Tibial artery (tissue), 4 donors: ENCODE results near the gene TMEM106A.
"Not testable (repeated sequence)": the region's sequence is repeated elsewhere in the genome, so short reads cannot be mapped to it uniquely, and the experiment has no call there.

ENCODE experiments used
- DNase-seq, 2 donors: peaks; one replicate each; pipeline ENCODE4 v3.0.0-alpha.2; 2019
- H3K27ac ChIP-seq, 2 donors: fragments of 200-600 bp; sonication (generic) in 1 of 2; 1 replicate in 1 of 2; 2 replicates in 1 of 2; pipeline ENCODE4 v1.5.1; 2018 to 2019; ENCODE audit warnings: mild to moderate bottlenecking in 1 of 2
- H3K27me3 ChIP-seq, 2 donors: fragments of 200-600 bp; sonication (generic) in 1 of 2; one replicate each; pipeline versions ENCODE4 v1.5.1 to v1.6.0; 2016 to 2019
- H3K36me3 ChIP-seq, 3 donors: fragments of 200-600 bp; sonication (generic) in 2 of 3; one replicate each; pipeline ENCODE4 v1.5.1; 2016 to 2019; ENCODE audit warnings: mild to moderate bottlenecking in 2 of 3
- H3K4me1 ChIP-seq, 4 donors: fragments of 200-600 bp; sonication (generic) in 2 of 4; 1 replicate in 3 of 4; 2 replicates in 1 of 4; pipeline ENCODE4 v1.5.1; 2016 to 2019
- H3K4me3 ChIP-seq, 2 donors: fragments of 200-600 bp; sonication (generic) in 1 of 2; 1 replicate in 1 of 2; 2 replicates in 1 of 2; pipeline ENCODE4 v1.5.1; 2018 to 2019; ENCODE audit warnings: mild to moderate bottlenecking in 2 of 2
- H3K9me3 ChIP-seq, 3 donors: fragments of 200-600 bp; sonication (generic) in 1 of 3; one replicate each; pipeline ENCODE4 v1.5.1; 2016 to 2019
- intact Hi-C: fragments of 100-400 bp; cut with DNase I; formaldehyde crosslinking; loops from one replicate; pipeline ENCODE4 v1.15.0; 2023; ENCODE audit warnings: low total_unique reads
- TF ChIP-seq, protein P1 (sequence below), 2 experiments: fragments of 200-600 bp in 1 of 2; fragments of 450-650 bp in 1 of 2; IDR thresholded peaks; one replicate each; pipeline ENCODE4 v1.5.1; 2017 to 2019; ENCODE audit warnings: antibody characterized with exemption in 2 of 2, mild to moderate bottlenecking in 1 of 2, moderate library complexity in 1 of 2

TMEM106A gene

DNA sequence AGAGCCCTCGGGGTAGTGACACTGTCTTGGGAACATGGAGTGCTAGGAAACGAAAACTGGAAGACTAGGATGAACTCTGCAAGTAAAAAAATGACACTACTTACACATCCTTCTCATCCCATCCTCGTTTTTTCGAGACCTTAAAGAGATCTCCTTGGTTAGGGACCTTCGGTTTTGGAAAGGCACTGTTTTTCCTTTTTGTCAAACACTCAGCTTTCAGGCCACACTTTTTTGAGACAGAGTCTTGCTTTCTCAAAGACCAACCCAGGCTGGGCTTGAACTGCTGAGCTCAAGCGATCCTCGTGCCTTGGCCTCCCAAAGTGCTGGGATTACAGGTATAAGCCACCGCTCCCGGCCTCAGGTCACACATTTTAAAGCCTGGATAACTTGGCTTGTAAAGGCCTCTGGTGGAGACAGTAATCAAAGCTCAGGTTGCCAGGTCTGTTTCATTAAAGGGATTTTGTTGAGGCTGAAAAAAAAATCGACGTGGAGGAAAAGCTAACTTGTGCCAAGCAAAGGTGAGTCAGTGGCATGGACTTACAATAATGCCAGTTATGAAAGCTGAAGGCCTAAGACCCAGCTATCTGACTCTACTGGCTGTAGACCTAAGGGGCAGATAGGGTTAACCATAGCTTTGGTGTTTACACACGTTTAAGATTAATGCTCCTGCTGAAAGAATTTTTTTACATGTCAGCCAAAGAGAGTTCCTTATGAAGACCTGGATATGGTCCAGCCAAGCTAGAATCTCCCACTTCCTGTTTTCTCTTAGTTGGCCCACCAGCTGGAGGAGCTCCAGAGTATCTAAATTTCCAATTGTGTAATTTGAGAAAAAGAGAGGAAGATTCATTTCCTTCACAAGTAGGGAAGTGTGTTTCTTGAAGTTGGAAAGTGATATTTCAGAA is 39.8 kb upstream of the TMEM106A start:
- H3K36me3 ChIP-seq: peaks cover 0 to 7% (median 6%) of the 10 kb centered on the region in 3 donors
- intact Hi-C loops: no loop called here
- DNase-seq: peak in 1 of 2 donors; percentile 61
- no peaks in the 10 kb centered on the region for H3K27me3 ChIP-seq
- peak overlapping the region; percentile 85 to 86 for H3K4me3 ChIP-seq
- TF ChIP-seq, protein P1, sequence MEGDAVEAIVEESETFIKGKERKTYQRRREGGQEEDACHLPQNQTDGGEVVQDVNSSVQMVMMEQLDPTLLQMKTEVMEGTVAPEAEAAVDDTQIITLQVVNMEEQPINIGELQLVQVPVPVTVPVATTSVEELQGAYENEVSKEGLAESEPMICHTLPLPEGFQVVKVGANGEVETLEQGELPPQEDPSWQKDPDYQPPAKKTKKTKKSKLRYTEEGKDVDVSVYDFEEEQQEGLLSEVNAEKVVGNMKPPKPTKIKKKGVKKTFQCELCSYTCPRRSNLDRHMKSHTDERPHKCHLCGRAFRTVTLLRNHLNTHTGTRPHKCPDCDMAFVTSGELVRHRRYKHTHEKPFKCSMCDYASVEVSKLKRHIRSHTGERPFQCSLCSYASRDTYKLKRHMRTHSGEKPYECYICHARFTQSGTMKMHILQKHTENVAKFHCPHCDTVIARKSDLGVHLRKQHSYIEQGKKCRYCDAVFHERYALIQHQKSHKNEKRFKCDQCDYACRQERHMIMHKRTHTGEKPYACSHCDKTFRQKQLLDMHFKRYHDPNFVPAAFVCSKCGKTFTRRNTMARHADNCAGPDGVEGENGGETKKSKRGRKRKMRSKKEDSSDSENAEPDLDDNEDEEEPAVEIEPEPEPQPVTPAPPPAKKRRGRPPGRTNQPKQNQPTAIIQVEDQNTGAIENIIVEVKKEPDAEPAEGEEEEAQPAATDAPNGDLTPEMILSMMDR (IDR thresholded peaks at IDR 0.05): peak in 1 of 2 experiments; percentile 13
- H3K4me1 ChIP-seq: peaks cover 11 to 66% (median 53%) of the 10 kb centered on the region in 4 donors
- peak overlapping the region; percentile 96 to 98 for H3K27ac ChIP-seq
- no peaks in the 10 kb centered on the region for H3K9me3 ChIP-seq

DNA sequence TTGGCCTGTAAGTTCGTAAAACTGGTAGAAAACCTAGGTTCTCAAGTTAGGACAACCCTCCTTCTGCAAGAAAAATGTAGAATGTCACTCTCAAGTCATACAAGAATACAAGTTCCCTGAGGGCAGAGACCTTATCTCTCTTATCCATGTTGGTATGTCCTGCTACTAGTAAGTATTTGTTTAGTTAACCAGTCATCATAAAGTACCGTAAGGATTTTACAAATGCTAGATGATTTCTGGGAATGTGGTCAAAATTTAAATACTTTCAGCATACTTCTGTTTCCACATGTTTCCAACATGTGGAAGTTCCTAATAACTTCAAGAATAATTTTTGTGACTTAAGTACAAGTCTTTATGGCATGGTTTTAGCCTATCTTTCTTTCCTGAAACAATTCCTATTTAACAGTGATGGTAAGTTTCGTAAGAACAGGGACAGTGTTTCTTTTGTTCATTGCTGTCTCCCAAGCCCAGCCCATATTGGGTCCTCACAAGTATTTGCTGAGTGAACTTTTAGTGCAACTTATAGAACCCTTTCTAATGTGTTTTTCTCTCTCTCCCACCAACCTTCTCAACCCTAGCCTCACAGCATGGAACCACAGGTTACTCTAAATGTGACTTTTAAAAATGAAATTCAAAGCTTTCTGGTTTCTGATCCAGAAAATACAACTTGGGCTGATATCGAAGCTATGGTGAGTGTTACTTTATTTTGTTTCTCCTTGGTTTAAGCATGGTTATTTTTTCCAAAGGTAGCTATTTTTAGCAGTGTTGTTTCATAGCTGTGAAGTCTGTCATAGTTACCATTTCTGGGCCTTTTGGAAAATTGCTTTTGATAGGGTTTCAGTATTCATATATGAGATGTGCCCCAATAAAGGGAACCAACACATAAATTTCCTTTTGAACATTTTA is 36.2 kb upstream of the TMEM106A start:
- no peaks in the 10 kb centered on the region for H3K9me3 ChIP-seq
- H3K4me1 ChIP-seq: peaks cover 11 to 76% (median 49%) of the 10 kb centered on the region in 4 donors
- H3K36me3 ChIP-seq: peaks cover 26 to 36% (median 34%) of the 10 kb centered on the region in 3 donors
- DNase-seq: no peak
- no peaks in the 10 kb centered on the region for H3K27me3 ChIP-seq
- intact Hi-C loops: no loop called here
- H3K27ac ChIP-seq: peak overlapping the region; percentile 63 to 98
- H3K4me3 ChIP-seq: peak overlapping the region in 1 of 2 donors; percentile 4
- TF ChIP-seq, protein P1 (IDR thresholded peaks at IDR 0.05): no peak

DNA sequence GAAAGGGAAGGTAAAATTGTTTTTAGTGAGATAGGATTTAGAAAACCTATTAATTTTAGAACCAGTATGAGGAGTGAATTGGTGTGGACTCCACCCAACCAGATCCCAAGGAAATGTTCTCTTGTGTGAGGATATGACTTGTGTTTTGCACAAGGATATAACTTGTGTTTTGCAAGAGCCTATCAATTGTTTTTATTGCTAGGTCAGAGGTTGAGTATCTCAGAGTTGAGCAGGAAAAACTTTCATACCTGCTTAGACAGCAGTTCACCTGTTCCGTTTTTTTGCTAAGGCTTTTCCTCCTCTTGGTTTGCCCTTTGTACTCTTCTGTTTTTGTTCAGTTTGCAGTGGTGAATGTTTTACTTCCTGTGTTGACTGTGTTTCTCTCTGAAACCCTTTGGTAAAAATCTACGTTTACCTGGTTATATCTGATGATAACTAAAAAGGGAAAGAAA is 35.5 kb upstream of the TMEM106A start:
- H3K36me3 ChIP-seq: peaks cover 31 to 41% (median 40%) of the 10 kb centered on the region in 3 donors
- H3K9me3 ChIP-seq: no peaks in the 10 kb centered on the region
- peak overlapping the region; percentile 63 to 98 for H3K27ac ChIP-seq
- no peak overlapping the region for H3K4me3 ChIP-seq
- intact Hi-C loops: no loop called here
- DNase-seq: no peak
- H3K27me3 ChIP-seq: no peaks in the 10 kb centered on the region
- peaks cover 11 to 76% (median 49%) of the 10 kb centered on the region in 4 donors for H3K4me1 ChIP-seq
- TF ChIP-seq, protein P1 (IDR thresholded peaks at IDR 0.05): no peak

DNA sequence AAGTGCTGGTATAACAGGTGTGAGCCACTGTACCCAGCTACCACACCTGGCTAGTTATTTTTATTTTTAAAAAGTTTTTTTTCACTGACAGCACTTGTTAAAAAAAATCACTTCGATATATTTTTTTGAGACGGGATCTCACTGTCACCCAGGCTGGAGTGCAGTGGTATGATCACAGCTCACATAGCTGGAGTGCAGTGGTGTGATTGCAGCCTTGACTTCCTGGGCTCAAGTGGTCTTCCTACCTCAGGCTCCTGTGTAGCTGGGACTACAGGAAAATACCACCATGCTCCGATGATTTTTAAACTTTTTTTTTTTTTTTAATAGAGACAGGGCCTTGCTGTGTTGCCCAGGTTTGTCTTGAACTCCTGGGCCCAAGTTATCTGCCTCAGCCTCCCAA is 27.8 kb upstream of the TMEM106A start:
- DNase-seq: no peak
- Histone ChIP-seq H3K36me3 (peaks cover 73 to 98% (median 84%) of the 10 kb centered on the region in 3 donors), H3K4me1 (peaks cover 0 to 4% (median 0%) of the 10 kb centered on the region in 4 donors), H3K9me3 (no peaks in the 10 kb centered on the region), H3K27ac (no peak overlapping the region), H3K4me3 (no peak overlapping the region), H3K27me3 (no peaks in the 10 kb centered on the region)
- TF ChIP-seq, protein P1 (IDR thresholded peaks at IDR 0.05): no peak
- intact Hi-C loops: no loop called here

DNA sequence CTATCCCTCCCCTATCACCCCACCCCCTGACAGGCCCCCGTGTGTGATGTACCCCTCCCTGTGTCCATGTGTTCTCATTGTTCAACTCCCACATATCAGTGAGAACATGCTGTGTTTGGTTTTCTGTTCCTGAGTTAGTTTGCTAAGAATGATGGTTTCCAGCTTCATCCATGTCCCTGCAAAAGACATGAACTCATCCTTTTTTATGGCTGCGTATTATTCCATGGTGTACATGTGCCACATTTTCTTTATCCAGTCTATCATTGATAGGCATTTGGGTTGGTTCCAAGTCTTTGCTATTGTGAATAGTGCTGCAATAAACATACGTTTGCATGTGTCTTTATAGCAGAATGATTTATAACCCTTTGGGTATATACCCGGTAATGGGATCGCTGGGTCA is 25.0 kb upstream of the TMEM106A start:
- intact Hi-C loops, H3K9me3 ChIP-seq, DNase-seq, H3K27me3 ChIP-seq, H3K4me1 ChIP-seq, H3K4me3 ChIP-seq, H3K27ac ChIP-seq: not testable (repeated sequence)
- peaks cover 75 to 98% (median 87%) of the 10 kb centered on the region in 3 donors for H3K36me3 ChIP-seq
